ENCODE data around the gene PHF24. TPM values are rescaled to one million over a fixed set of nuclear protein-coding genes. Genes with fewer than 3 reads are reported as not detected.

Gene PHF24
- total RNA-seq, 4 donors from 2014 or later: under 0.01 to 0.99 (median 0.76) TPM

DNA sequence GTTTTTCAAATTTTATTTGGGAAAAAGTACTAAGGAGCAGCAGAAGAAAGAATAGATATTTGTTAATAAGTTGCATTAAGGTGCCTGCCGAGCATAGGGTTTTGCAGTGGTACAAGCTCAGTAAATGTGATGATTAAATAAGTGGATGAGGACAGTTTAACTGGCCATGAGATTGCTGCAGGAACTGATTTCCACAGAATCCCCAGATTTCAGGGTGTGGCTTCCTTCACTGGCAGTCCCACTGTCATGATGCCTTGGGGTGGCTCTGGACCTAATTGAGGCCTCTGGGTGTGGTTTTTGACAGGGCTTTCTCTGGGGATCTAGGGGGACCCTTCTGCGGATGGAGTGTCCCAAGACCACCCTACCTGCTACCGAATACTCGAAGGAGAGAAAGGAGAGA, 1.4 kb downstream of the PHF24 start:
- peaks cover 0 to 59% (median 15%) of the 10 kb centered on the region in 4 donors for H3K27me3 ChIP-seq
- TF ChIP-seq POLR2A (IDR thresholded peaks at IDR 0.05; ENCODE audit: low read depth) (no peak), EP300 (IDR thresholded peaks at IDR 0.05) (no peak), POLR2AphosphoS5 (IDR thresholded peaks at IDR 0.05) (no peak)
- TF ChIP-seq, protein P1, sequence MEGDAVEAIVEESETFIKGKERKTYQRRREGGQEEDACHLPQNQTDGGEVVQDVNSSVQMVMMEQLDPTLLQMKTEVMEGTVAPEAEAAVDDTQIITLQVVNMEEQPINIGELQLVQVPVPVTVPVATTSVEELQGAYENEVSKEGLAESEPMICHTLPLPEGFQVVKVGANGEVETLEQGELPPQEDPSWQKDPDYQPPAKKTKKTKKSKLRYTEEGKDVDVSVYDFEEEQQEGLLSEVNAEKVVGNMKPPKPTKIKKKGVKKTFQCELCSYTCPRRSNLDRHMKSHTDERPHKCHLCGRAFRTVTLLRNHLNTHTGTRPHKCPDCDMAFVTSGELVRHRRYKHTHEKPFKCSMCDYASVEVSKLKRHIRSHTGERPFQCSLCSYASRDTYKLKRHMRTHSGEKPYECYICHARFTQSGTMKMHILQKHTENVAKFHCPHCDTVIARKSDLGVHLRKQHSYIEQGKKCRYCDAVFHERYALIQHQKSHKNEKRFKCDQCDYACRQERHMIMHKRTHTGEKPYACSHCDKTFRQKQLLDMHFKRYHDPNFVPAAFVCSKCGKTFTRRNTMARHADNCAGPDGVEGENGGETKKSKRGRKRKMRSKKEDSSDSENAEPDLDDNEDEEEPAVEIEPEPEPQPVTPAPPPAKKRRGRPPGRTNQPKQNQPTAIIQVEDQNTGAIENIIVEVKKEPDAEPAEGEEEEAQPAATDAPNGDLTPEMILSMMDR (IDR thresholded peaks at IDR 0.05): no peak
- intact Hi-C loops (cut with DNase I): no loop called here
- H3K4me1 ChIP-seq: peaks cover 3 to 18% (median 12%) of the 10 kb centered on the region in 4 donors
- no peak overlapping the region for H3K27ac ChIP-seq (replicated peaks in 1 of 4)
- H3K36me3 ChIP-seq: no peaks in the 10 kb centered on the region
- no peak overlapping the region for H3K4me3 ChIP-seq
- no peak for DNase-seq (ENCODE audit: extremely low spot score)
- H3K9me3 ChIP-seq: no peaks in the 10 kb centered on the region
- 94% methylated on average over 1 of the region's 4 CpGs for WGBS

DNA sequence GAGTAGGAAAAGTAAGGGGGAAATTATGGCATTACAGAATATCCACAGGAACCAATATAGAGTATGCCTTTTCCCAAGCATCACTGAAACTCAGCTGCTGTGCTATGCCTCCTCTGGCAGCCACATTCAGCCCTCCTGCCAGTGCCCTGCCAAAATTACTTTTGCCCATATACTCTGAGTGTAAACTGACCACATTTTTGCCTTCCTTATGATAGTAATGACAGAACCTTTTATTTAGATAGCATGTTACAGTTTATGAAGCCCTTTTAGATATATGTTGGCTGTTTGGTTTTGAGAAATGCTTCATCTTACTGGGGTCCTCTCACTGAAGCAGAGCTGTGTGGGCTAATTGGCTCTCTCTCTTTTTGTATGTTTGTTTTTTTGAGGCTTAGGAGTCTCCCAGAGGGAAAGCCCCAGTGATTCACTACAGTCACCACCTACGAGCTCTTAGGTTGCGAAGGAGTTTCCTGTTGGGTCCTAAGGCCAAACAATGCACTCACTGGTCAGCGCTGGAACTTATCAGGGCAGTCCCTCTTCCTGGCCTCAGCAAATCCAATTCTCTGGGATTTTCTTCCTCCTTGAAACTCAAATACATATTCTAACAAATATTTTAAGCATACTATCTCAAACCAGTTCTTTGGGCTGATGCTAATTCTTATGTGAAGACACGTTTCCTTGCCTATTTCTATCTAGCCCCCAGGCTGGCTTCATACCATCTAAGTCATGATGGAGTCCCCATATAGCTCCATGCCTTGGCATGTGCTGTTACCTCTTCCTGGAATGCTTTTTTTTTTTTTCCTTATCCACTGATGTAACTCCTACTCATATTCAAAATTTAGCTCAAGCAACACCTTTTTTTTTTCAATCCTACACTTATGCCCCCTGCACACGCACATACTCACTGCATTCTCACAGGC, 3.7 kb downstream of the PHF24 start:
- DNase-seq (ENCODE audit: extremely low spot score): no peak
- H3K36me3 ChIP-seq: no peaks in the 10 kb centered on the region
- peaks cover 0 to 65% (median 14%) of the 10 kb centered on the region in 4 donors for H3K27me3 ChIP-seq
- peaks cover 3 to 18% (median 12%) of the 10 kb centered on the region in 4 donors for H3K4me1 ChIP-seq
- H3K9me3 ChIP-seq: no peaks in the 10 kb centered on the region
- 47% methylated on average over 5 of the region's 5 CpGs for WGBS
- H3K27ac ChIP-seq (replicated peaks in 1 of 4): no peak overlapping the region
- intact Hi-C loops (cut with DNase I): no loop called here
- TF ChIP-seq POLR2A (IDR thresholded peaks at IDR 0.05; ENCODE audit: low read depth): no peak
- TF ChIP-seq, protein P1 (IDR thresholded peaks at IDR 0.05): no peak
- no peak for TF ChIP-seq EP300 (IDR thresholded peaks at IDR 0.05)
- H3K4me3 ChIP-seq: no peak overlapping the region

DNA sequence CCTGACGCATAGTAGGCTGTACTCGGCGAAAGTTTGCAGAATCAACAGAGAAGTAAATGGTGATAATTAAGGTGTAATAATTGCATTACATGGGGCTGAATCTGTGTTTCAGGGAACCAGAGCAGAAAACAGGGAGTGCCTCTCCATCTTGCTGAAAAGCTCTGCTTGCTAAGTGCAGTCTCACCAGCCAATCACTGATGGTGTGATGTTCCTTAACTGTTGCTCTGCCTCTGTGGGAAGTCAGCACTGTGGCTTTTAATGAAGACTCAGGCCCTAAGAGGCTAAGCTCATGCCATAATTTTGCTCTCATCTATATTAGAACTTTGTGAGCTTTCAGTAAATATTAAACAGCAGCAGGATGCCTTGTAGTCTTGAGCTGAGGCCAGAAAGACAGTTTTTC, 4.5 kb downstream of the PHF24 start:
- H3K4me3 ChIP-seq: no peak overlapping the region
- H3K4me1 ChIP-seq: peaks cover 3 to 15% (median 9%) of the 10 kb centered on the region in 4 donors
- intact Hi-C loops (cut with DNase I): no loop called here
- no peak for DNase-seq (ENCODE audit: extremely low spot score)
- no peak overlapping the region for H3K27ac ChIP-seq (replicated peaks in 1 of 4)
- WGBS: 92% methylated on average over 3 of the region's 3 CpGs
- H3K9me3 ChIP-seq: no peaks in the 10 kb centered on the region
- H3K27me3 ChIP-seq: peaks cover 0 to 65% (median 10%) of the 10 kb centered on the region in 4 donors
- no peaks in the 10 kb centered on the region for H3K36me3 ChIP-seq
- TF ChIP-seq EP300 (IDR thresholded peaks at IDR 0.05): no peak
- no peak for TF ChIP-seq POLR2AphosphoS5 (IDR thresholded peaks at IDR 0.05)
- no peak for TF ChIP-seq POLR2A (IDR thresholded peaks at IDR 0.05; ENCODE audit: low read depth)
- TF ChIP-seq, protein P1 (IDR thresholded peaks at IDR 0.05): no peak

DNA sequence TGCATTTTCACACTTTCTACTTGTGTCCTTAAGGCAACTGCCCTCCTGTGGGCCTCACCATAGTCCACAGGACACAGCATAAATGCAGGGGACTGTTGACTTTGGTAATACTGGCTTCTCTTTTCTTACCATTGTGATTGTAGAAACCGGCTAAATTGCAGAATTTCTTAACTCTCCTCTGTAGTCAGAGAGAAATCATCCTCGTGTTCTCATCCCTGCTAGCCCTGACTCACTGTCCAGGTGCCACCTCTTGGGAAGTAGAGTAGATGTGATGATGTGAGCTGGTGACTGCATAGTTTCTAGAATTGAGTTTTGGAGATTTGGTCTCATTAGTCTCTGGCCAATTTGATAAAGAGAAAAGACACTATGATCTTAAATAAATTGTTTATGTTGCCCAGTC, 5.5 kb downstream of the PHF24 start:
- Histone ChIP-seq H3K4me3 (no peak overlapping the region), H3K27ac (replicated peaks in 1 of 4) (no peak overlapping the region), H3K27me3 (peaks cover 0 to 57% (median 5%) of the 10 kb centered on the region in 4 donors), H3K9me3 (no peaks in the 10 kb centered on the region), H3K4me1 (peaks cover 0 to 7% (median 2%) of the 10 kb centered on the region in 4 donors), H3K36me3 (no peaks in the 10 kb centered on the region)
- DNase-seq (ENCODE audit: extremely low spot score): no peak
- TF ChIP-seq POLR2A (IDR thresholded peaks at IDR 0.05; ENCODE audit: low read depth) (no peak), EP300 (IDR thresholded peaks at IDR 0.05) (no peak), POLR2AphosphoS5 (IDR thresholded peaks at IDR 0.05) (no peak)
- TF ChIP-seq, protein P1 (IDR thresholded peaks at IDR 0.05): no peak
- intact Hi-C loops (cut with DNase I): no loop called here
- 86% methylated on average over 2 of the region's 2 CpGs for WGBS
